Thyroid gland (tissue), 4 donors: ENCODE data around the gene CSNK1D. TPM values are rescaled to one million over a fixed set of nuclear protein-coding genes. Genes with fewer than 3 reads are reported as not detected.

ENCODE experiments used
- DNase-seq, 2 donors: peaks; one replicate each; pipeline ENCODE4 v3.0.0-alpha.2; 2019
- H3K27ac ChIP-seq, 3 donors: fragments of 200-600 bp; sonication (generic); 1 replicate in 2 of 3; 2 replicates in 1 of 3; pipeline ENCODE4 v1.5.1; 2016 to 2019; ENCODE audit warnings: mild to moderate bottlenecking in 1 of 3, moderate library complexity in 1 of 3
- H3K27me3 ChIP-seq: fragments of 200-600 bp; sonication (generic); one replicate; pipeline ENCODE4 v1.5.1; 2019
- H3K36me3 ChIP-seq, 2 donors: fragments of 200-600 bp; sonication (generic); one replicate each; pipeline ENCODE4 v1.5.1; 2016 to 2019
- H3K4me1 ChIP-seq, 2 donors: fragments of 200-600 bp; sonication (generic); one replicate each; pipeline ENCODE4 v1.5.1; 2017 to 2019
- H3K4me3 ChIP-seq, 3 donors: fragments of 200-600 bp; sonication (generic); replicated peaks in 1 of 3; 1 replicate in 2 of 3; 2 replicates in 1 of 3; pipeline ENCODE4 v1.5.1; 2016; ENCODE audit warnings: mild to moderate bottlenecking in 1 of 3
- H3K9me3 ChIP-seq: fragments of 200-600 bp; sonication (generic); one replicate; pipeline ENCODE4 v1.5.1; 2017
- POLR2A ChIP-seq, 2 donors: fragments of 450-650 bp; IDR thresholded peaks; one replicate each; pipeline ENCODE4 v1.6.1; 2017; ENCODE audit warnings: antibody characterized with exemption in 2 of 2, mild to moderate bottlenecking in 2 of 2, moderate library complexity in 1 of 2
- WGBS, 2 donors: methylation state at CpG; one replicate each; pipeline ENCODE4 v1.1.5; 2017; 5-methylcytosine and 5-hydroxymethylcytosine counted together
- intact Hi-C: fragments of 100-400 bp; cut with DNase I; formaldehyde crosslinking; loops from one replicate; pipeline ENCODE4 v1.15.1; 2023
- total RNA-seq, 4 donors: library from RNA; depleted of rRNA; stranded (reverse); fragments of >200 nt; gene quantifications; one replicate each; pipeline ENCODE4 v1.2.3, GENCODE V29; 2016
- TF ChIP-seq, protein P1 (sequence below), 6 experiments: fragments of 200-600 bp in 3 of 6; fragments of 450-650 bp in 3 of 6; sonication (generic) in 3 of 6; IDR thresholded peaks; one replicate each; pipeline ENCODE4 v1.5.1; 2016 to 2019; ENCODE audit warnings: antibody characterized with exemption in 6 of 6, mild to moderate bottlenecking in 2 of 6, inconsistent platforms in 1 of 6, moderate library complexity in 1 of 6

Gene CSNK1D
- total RNA-seq, 4 donors from 2014 or later = 47.3 to 91.2 (median 88.7) TPM

DNA sequence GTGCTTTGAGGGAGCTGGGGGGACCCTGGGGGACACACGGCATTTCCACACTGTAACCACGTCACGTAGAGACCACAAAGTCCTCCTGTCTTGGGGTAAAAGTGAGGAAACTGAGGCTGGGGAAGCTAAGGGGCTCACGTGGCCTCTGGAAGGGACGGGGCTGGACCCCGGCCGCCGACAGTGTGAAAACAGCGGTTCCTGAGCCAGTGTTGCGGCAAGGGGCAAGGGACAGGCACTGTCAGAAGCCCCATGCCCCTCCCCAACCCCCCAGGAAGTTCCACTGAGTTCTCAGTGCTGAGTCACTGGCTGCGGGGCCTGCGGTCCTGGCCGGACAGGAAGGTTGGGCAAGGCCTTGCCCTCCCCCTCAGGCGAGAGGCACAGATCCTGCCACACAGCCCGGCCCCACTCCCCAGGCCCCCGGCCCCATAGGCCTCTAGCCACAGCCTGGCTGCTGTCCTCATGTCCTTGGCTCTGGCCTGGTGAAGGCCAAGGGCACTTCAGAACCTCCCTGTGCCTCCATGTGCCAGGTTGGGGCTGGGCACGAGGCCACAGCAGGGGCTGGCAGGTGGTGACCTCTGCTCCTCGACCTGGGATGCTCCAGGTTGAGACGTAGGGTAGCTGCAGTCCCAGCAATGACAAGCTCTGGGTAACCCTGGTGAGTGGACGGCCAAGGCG, 55.8 kb downstream of the CSNK1D start:
- Histone ChIP-seq H3K27me3 (no peaks in the 10 kb centered on the region), H3K27ac (peak overlapping the region; percentile 65 to 81 (median 75)), H3K4me1 (peaks cover 18 to 29% of the 10 kb centered on the region in 2 donors), H3K36me3 (no peaks in the 10 kb centered on the region), H3K9me3 (no peaks in the 10 kb centered on the region), H3K4me3 (no peak overlapping the region)
- DNase-seq = no peak
- WGBS, 2 donors = 80 to 93% methylated on average over 9 to 10 of the region's 21 CpGs
- TF ChIP-seq, protein P1, sequence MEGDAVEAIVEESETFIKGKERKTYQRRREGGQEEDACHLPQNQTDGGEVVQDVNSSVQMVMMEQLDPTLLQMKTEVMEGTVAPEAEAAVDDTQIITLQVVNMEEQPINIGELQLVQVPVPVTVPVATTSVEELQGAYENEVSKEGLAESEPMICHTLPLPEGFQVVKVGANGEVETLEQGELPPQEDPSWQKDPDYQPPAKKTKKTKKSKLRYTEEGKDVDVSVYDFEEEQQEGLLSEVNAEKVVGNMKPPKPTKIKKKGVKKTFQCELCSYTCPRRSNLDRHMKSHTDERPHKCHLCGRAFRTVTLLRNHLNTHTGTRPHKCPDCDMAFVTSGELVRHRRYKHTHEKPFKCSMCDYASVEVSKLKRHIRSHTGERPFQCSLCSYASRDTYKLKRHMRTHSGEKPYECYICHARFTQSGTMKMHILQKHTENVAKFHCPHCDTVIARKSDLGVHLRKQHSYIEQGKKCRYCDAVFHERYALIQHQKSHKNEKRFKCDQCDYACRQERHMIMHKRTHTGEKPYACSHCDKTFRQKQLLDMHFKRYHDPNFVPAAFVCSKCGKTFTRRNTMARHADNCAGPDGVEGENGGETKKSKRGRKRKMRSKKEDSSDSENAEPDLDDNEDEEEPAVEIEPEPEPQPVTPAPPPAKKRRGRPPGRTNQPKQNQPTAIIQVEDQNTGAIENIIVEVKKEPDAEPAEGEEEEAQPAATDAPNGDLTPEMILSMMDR (IDR thresholded peaks at IDR 0.05) = no peak
- no peak for TF ChIP-seq POLR2A (IDR thresholded peaks at IDR 0.05)
- intact Hi-C loops = no loop called here

DNA sequence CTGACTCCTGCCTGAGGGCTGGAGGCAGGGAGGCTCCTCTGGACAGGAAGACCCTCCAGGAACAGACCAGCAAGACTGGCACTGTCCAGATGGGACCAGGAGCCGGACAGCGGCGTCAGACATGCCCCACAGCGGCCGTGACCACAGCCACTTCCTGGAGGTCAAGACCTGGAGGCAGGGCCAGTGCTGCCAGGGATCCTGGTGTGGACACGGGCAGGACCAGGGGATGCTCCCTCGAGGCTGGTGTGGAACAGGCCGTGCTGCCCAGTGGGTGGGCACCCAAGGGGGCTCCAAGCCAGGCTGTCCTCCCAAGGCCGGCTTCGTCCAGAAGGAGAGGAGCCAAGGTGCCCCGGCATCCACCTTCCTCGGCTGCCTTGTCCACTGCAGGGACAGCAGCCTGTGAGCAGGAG, 56.4 kb downstream of the CSNK1D start:
- intact Hi-C loops = no loop called here
- peaks cover 18 to 30% of the 10 kb centered on the region in 2 donors for H3K4me1 ChIP-seq
- H3K36me3 ChIP-seq = no peaks in the 10 kb centered on the region
- TF ChIP-seq POLR2A (IDR thresholded peaks at IDR 0.05) = no peak
- TF ChIP-seq, protein P1 (IDR thresholded peaks at IDR 0.05) = no peak
- WGBS, 2 donors = 94 to 100% methylated on average over 2 to 4 of the region's 12 CpGs
- no peak for DNase-seq
- no peak overlapping the region for H3K4me3 ChIP-seq
- peak overlapping the region; percentile 65 to 81 (median 75) for H3K27ac ChIP-seq
- H3K9me3 ChIP-seq = no peaks in the 10 kb centered on the region
- no peaks in the 10 kb centered on the region for H3K27me3 ChIP-seq

DNA sequence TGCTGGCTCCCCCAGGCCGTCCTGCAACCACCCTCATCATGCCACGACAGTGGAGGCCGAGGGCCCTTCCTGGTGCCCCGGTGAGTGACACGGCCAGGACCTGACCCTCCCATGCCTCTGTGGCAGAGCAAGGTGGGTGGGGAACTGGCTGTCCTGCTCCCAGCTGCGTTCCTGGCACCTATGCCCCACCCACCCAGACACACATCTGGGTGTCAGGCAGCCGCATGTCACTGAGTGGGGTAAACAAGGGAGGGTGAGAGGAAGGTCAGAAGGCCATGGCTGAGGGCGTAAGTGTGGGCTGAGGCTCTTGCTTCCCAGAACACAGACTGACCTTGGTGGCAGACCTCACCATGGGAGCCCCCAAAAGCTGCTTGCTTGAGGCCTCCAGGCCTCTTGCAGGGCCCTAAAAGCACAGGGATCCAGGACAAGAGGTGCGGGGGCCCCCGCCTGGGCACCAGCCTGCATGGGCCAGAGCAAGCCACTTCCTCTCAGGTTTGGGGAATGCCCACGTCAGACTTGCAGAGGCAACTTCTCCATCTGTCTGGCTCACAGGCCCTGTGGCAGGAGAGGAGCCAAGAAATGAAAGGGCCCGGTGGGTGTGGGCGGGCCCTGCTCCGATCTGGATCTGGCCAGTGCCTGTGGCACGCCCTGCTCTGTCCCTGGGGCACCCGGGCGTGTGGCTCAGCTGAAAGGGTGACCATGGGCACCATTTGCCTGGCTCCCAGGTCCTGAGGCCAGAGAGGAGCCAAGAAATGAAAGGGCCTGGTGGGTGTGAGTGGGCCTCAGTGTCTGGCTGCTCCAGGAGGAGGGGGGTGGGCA, 57.0 kb downstream of the CSNK1D start:
- 35 to 81% methylated on average over 8 to 9 of the region's 17 CpGs for WGBS, 2 donors
- peak; percentile 87 to 92 for DNase-seq
- H3K4me3 ChIP-seq = no peak overlapping the region
- intact Hi-C loops = no loop called here
- H3K27ac ChIP-seq = peak overlapping the region; percentile 65 to 81 (median 75)
- H3K36me3 ChIP-seq = no peaks in the 10 kb centered on the region
- no peaks in the 10 kb centered on the region for H3K27me3 ChIP-seq
- no peaks in the 10 kb centered on the region for H3K9me3 ChIP-seq
- peaks cover 20 to 36% of the 10 kb centered on the region in 2 donors for H3K4me1 ChIP-seq
- peak in 1 of 2 donors; percentile 17 for TF ChIP-seq POLR2A (IDR thresholded peaks at IDR 0.05)
- TF ChIP-seq, protein P1 (IDR thresholded peaks at IDR 0.05) = no peak

DNA sequence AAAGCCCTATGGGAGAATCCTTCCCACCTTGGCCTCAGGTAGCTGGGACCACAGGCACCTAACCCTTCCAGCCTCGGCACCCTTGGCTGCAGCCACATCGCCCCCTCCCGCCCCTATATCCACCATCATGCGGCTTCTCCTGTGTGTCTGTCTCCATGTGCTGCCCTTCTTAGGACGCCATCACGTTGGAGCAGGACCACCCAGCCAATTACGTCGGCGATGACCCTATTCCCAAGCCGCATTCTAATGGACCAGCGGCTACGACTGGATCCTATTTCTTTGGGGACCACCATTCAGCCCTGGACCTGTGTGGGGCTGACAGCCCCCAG, 57.6 kb downstream of the CSNK1D start:
- Histone ChIP-seq H3K27ac (peak overlapping the region; percentile 65 to 81 (median 75)), H3K4me1 (peaks cover 24 to 37% of the 10 kb centered on the region in 2 donors), H3K36me3 (no peaks in the 10 kb centered on the region), H3K27me3 (no peaks in the 10 kb centered on the region), H3K9me3 (no peaks in the 10 kb centered on the region), H3K4me3 (no peak overlapping the region)
- 92 to 93% methylated on average over 12 of the region's 12 CpGs for WGBS, 2 donors
- TF ChIP-seq POLR2A (IDR thresholded peaks at IDR 0.05) = no peak
- TF ChIP-seq, protein P1 (IDR thresholded peaks at IDR 0.05) = no peak
- no peak for DNase-seq
- intact Hi-C loops = no loop called here
